Prostate gland (tissue), 2 donors: ENCODE results near the gene EHBP1L1. TPM values are rescaled to one million over a fixed set of nuclear protein-coding genes. Genes with fewer than 3 reads are reported as not detected.

Experiments
- DNase-seq: peaks from one replicate; pipeline ENCODE4 v3.0.0-alpha.2; 2019; ENCODE audit warnings: low spot score
- H3K27ac ChIP-seq, 2 donors: fragments of 200-600 bp; sonication (generic); 2 replicates each; pipeline ENCODE4 v1.5.1; 2017 to 2019
- H3K27me3 ChIP-seq: fragments of 200-600 bp; sonication (generic); replicated peaks from 2 replicates; pipeline ENCODE4 v1.5.1; 2019; ENCODE audit not compliant: insufficient read depth
- H3K36me3 ChIP-seq, 2 donors: fragments of 200-600 bp; sonication (generic); 1 replicate in 1 of 2; 2 replicates in 1 of 2; pipeline versions ENCODE4 v1.5.1 to v1.8.1; 2017 to 2019
- H3K4me1 ChIP-seq: fragments of 200-600 bp; sonication (generic); replicated peaks from 2 replicates; pipeline ENCODE4 v1.5.1; 2019
- H3K4me3 ChIP-seq, 2 donors: fragments of 200-600 bp; sonication (generic); 2 replicates each; pipeline ENCODE4 v1.5.1; 2017 to 2019
- H3K9me3 ChIP-seq: fragments of 200-600 bp; sonication (generic); 2 replicates; pipeline ENCODE4 v1.5.1; 2017
- POLR2A ChIP-seq: fragments of 450-650 bp; IDR thresholded peaks from one replicate; pipeline ENCODE4 v1.6.1; 2016; ENCODE audit warnings: antibody characterized with exemption, mild to moderate bottlenecking
- POLR2AphosphoS5 ChIP-seq: sonication (generic); formaldehyde crosslinking; IDR thresholded peaks from one replicate; pipeline ENCODE4 v1.6.1; 2017; ENCODE audit warnings: antibody characterized with exemption
- WGBS: methylation state at CpG from one replicate; pipeline ENCODE4 v1.1.5; 2018; 5-methylcytosine and 5-hydroxymethylcytosine counted together
- intact Hi-C: fragments of 100-400 bp; cut with DNase I; formaldehyde crosslinking; loops from one replicate; pipeline ENCODE4 v1.14.2; 2022
- total RNA-seq, 2 donors: library from RNA; depleted of rRNA; stranded (reverse); fragments of >200 nt; gene quantifications; one replicate each; pipeline ENCODE4 v1.1.0, GENCODE V29; 2016
- TF ChIP-seq, protein P1 (sequence below), 4 experiments: fragments of 200-600 bp in 2 of 4; fragments of 450-650 bp in 2 of 4; sonication (generic) in 2 of 4; IDR thresholded peaks; 1 replicate in 3 of 4; 2 replicates in 1 of 4; pipeline ENCODE4 v1.5.1; 2016 to 2019; ENCODE audit warnings: antibody characterized with exemption in 4 of 4, mild to moderate bottlenecking in 2 of 4, moderate library complexity in 2 of 4

Gene EHBP1L1
- total RNA-seq, 2 donors from 2014 or later: 68.2 to 98.7 TPM

DNA sequence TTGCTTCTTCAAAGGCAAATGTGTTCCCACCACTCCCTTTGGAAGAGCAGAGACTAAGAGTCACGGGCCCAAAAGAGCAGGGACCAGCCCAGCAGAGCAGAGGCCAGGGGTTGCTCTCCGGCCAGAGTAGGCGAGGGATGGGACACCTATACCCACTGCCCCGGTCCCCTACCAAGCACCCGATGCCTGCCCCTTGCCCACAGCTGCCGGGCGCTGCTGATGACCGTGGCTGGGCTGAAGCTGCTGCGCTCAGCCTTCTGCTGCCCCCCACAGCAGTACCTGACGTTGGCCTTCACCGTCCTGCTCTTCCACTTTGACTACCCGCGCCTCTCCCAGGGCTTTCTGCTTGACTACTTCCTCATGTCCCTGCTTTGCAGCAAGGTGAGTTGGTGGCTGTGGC lies 51.3 kb downstream of the EHBP1L1 start:
- Histone ChIP-seq H3K4me3 (no peak overlapping the region), H3K9me3 (no peaks in the 10 kb centered on the region), H3K36me3 (peaks cover 4 to 33% of the 10 kb centered on the region in 2 donors), H3K27me3 (no peaks in the 10 kb centered on the region), H3K4me1 (no peaks in the 10 kb centered on the region), H3K27ac (no peak overlapping the region)
- 90% methylated on average over 13 of the region's 13 CpGs for WGBS
- no peak for TF ChIP-seq POLR2AphosphoS5
- TF ChIP-seq, protein P1, sequence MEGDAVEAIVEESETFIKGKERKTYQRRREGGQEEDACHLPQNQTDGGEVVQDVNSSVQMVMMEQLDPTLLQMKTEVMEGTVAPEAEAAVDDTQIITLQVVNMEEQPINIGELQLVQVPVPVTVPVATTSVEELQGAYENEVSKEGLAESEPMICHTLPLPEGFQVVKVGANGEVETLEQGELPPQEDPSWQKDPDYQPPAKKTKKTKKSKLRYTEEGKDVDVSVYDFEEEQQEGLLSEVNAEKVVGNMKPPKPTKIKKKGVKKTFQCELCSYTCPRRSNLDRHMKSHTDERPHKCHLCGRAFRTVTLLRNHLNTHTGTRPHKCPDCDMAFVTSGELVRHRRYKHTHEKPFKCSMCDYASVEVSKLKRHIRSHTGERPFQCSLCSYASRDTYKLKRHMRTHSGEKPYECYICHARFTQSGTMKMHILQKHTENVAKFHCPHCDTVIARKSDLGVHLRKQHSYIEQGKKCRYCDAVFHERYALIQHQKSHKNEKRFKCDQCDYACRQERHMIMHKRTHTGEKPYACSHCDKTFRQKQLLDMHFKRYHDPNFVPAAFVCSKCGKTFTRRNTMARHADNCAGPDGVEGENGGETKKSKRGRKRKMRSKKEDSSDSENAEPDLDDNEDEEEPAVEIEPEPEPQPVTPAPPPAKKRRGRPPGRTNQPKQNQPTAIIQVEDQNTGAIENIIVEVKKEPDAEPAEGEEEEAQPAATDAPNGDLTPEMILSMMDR (IDR thresholded peaks at IDR 0.05): no peak
- no peak for TF ChIP-seq POLR2A
- DNase-seq: no peak
- intact Hi-C loops: loop anchor here (10.0 kb wide), 1 partner anchor 148 kb away; no protein-coding TSS in a partner anchor

DNA sequence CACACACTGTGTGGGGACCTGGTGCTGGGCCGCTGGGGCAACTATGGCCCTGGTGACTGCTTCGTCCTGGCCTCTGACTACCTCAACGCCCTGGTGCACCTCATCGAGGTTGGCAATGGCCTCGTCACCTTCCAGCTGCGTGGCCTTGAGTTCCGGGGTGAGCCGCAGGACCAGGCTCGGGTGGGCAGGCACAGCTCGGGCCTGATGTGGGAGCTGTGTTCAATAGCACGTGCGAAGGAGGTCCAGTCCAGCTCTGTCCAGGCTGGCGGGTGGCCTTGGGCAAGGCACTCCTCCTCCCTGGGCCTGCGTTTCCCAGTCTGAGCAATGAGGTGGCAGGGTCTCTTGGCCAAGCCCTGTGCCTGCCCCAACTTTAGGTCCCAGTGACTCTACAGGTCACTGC lies 53.7 kb downstream of the EHBP1L1 start:
- no peak overlapping the region for H3K27ac ChIP-seq
- WGBS: 95% methylated on average over 14 of the region's 14 CpGs
- no peaks in the 10 kb centered on the region for H3K4me1 ChIP-seq
- DNase-seq: no peak
- TF ChIP-seq, protein P1 (IDR thresholded peaks at IDR 0.05): no peak
- TF ChIP-seq POLR2A (no peak), POLR2AphosphoS5 (no peak)
- intact Hi-C loops: loop anchor here (10.0 kb wide), 1 partner anchor 145 kb away; no protein-coding TSS in a partner anchor
- H3K4me3 ChIP-seq: no peak overlapping the region
- H3K36me3 ChIP-seq: peaks cover 4 to 41% of the 10 kb centered on the region in 2 donors
- H3K27me3 ChIP-seq: no peaks in the 10 kb centered on the region
- H3K9me3 ChIP-seq: no peaks in the 10 kb centered on the region

DNA sequence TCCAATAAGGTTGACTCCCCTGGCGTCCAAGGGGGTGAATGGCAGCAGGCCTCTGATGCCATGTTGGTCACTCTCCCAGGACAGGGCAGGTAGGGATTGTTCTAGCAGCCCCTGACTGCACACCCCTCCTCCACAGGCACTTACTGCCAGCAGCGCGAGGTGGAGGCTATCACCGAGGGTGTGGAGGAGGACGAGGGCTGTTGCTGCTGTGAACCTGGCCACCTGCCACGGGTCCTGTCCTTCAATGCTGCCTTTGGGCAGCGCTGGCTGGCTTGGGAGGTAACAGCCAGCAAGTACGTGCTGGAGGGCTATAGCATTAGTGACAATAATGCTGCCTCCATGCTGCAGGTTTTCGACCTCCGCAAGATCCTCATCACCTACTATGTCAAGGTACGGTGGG lies 54.4 kb downstream of the EHBP1L1 start:
- intact Hi-C loops: no loop called here
- no peaks in the 10 kb centered on the region for H3K27me3 ChIP-seq
- H3K4me1 ChIP-seq: no peaks in the 10 kb centered on the region
- H3K27ac ChIP-seq: no peak overlapping the region
- TF ChIP-seq, protein P1 (IDR thresholded peaks at IDR 0.05): no peak
- TF ChIP-seq POLR2AphosphoS5: no peak
- no peak for TF ChIP-seq POLR2A
- no peak overlapping the region for H3K4me3 ChIP-seq
- no peaks in the 10 kb centered on the region for H3K9me3 ChIP-seq
- peaks cover 4 to 47% of the 10 kb centered on the region in 2 donors for H3K36me3 ChIP-seq
- WGBS: 87% methylated on average over 11 of the region's 11 CpGs
- no peak for DNase-seq

DNA sequence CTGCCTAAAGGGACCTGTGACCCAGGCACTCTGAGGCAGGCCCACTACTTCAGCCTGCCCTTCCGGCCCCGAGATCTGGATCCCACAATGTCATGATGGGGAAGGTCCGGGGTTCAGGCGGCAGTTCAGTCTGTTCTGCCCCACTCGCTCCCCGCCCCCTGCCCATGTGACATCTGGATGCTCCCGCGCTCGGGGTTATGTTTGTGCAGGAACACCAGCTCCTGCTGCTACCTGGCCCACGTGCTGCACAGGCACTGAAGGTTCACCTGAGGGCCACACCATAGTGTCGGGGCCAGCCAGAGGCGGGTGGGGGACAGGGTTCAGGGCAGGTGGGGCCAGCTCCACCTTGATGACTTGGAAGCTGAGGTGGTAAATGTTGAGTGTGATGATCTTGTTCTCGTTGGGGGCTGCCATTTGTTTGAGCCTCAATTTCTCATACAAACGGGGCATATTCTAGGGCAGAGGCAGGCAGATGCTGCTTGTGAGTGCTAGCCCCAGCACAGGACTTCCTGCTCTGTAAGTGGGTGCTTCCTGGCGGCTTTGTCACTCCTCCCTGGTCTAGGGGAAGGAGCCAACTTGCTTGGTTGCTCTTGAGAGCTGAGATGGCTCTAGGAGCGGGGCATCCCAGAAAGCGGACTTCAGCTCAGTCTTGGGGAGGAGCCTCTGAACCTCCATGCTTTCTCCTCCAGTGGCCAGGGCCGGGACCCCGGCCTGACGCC lies 57.7 kb downstream of the EHBP1L1 start:
- H3K9me3 ChIP-seq: no peaks in the 10 kb centered on the region

More for the DNA sequence above, 57.7 kb downstream of the EHBP1L1 start:
- DNase-seq: no peak
- Histone ChIP-seq H3K27ac (no peak overlapping the region), H3K4me1 (no peaks in the 10 kb centered on the region), H3K27me3 (no peaks in the 10 kb centered on the region), H3K36me3 (peaks cover 8 to 37% of the 10 kb centered on the region in 2 donors), H3K4me3 (no peak overlapping the region)
- TF ChIP-seq POLR2AphosphoS5 (no peak), POLR2A (no peak)
- TF ChIP-seq, protein P1 (IDR thresholded peaks at IDR 0.05): no peak
- WGBS: 88% methylated on average over 20 of the region's 20 CpGs
- intact Hi-C loops: no loop called here
